Kidney (tissue), 14 donors: ENCODE measurements around the gene EFNA2. TPM values are rescaled to one million over a fixed set of nuclear protein-coding genes. Genes with fewer than 3 reads are reported as not detected.

Experiments used
- DNase-seq, 5 donors: peaks; one replicate each; pipeline ENCODE4 v3.0.0-alpha.2; 2013 to 2020
- FAIRE-seq: peaks from 2 replicates; lab custom pipeline; 2012; peaks lifted over from hg19 to GRCh38; lab: Jason Lieb, UNC
- H3K27ac ChIP-seq, 2 donors: one replicate each; pipeline ENCODE4 v1.7.0; 2013; ENCODE audit warnings: low read depth in 2 of 2, low read length in 2 of 2, inconsistent platforms in 1 of 2
- H3K27me3 ChIP-seq: one replicate; pipeline ENCODE4 v1.7.1; 2013; ENCODE audit warnings: low read length, inconsistent platforms; ENCODE audit not compliant: control insufficient read depth, insufficient read depth
- H3K36me3 ChIP-seq, 3 donors: one replicate each; pipeline versions ENCODE4 v1.7.0 to v1.7.1; 2013; ENCODE audit warnings: low read length in 3 of 3, control low read depth in 1 of 3, inconsistent platforms in 1 of 3; ENCODE audit not compliant: insufficient read depth in 3 of 3, control insufficient read depth in 2 of 3
- H3K4me1 ChIP-seq, 3 donors: one replicate each; pipeline versions ENCODE4 v1.7.0 to v1.7.1; 2013; ENCODE audit warnings: low read length in 3 of 3, inconsistent platforms in 1 of 3, low read depth in 1 of 3; ENCODE audit not compliant: control insufficient read depth in 2 of 3, insufficient read depth in 2 of 3
- H3K4me3 ChIP-seq, 3 donors: one replicate each; pipeline versions ENCODE4 v1.7.0 to v1.8.1; 2013; ENCODE audit warnings: low read length in 3 of 3, control low read depth in 1 of 3, inconsistent platforms in 1 of 3
- H3K9ac ChIP-seq, 3 donors: one replicate each; pipeline versions ENCODE4 v1.7.0 to v1.7.1; 2013; ENCODE audit warnings: low read length in 3 of 3, control low read depth in 1 of 3, inconsistent platforms in 1 of 3
- H3K9me3 ChIP-seq, 3 donors: one replicate each; pipeline versions ENCODE4 v1.7.0 to v1.7.1; 2013; ENCODE audit warnings: low read length in 3 of 3, control low read depth in 1 of 3, inconsistent platforms in 1 of 3; ENCODE audit not compliant: control insufficient read depth in 2 of 3, insufficient read depth in 1 of 3
- intact Hi-C: fragments of 100-400 bp; cut with DNase I; formaldehyde crosslinking; loops from one replicate; pipeline ENCODE4 v1.11.1; 2022
- polyA plus RNA-seq: library from polyadenylated mRNA; stranded (reverse); fragments of 350-450 nt; fragmentation: Illumina TruSeq; extraction: RNeasy Lipid Tissue Mini Kit (QIAGEN cat#74804); gene quantifications from one replicate; pipeline ENCODE4 v1.2.3, GENCODE V29; 2014; ENCODE audit warnings: low read depth, low replicate concordance; ENCODE audit not compliant: insufficient read depth
- total RNA-seq: library from RNA; stranded (reverse); fragmentation: NEBNext Ultra II Directional; extraction: Animal tissue kit (Norgen Biotek cat#: 25700); gene quantifications from one replicate; pipeline ENCODE4 v1.2.1, GENCODE V29; 2021
- TF ChIP-seq, protein P1 (sequence below): IDR thresholded peaks from 3 replicates; pipeline ENCODE4 v1.5.1; 2012; ENCODE audit warnings: mild to moderate bottlenecking, moderate library complexity, borderline replicate concordance; ENCODE audit not compliant: insufficient read depth; ENCODE audit errors: extremely low read depth
- donor health status: control.
- donor health status: control.
- donor health status: control.
- donor health status: control.
- donor health status: control.
- donor health status: DM: yes; HTN: yes; CAD: no.
- donor health status: Normal renal cell carcinoma (clear cell type).

The EFNA2 gene
- total and polyA plus RNA-seq, 2 donors from 2014 or later: not detected

DNA sequence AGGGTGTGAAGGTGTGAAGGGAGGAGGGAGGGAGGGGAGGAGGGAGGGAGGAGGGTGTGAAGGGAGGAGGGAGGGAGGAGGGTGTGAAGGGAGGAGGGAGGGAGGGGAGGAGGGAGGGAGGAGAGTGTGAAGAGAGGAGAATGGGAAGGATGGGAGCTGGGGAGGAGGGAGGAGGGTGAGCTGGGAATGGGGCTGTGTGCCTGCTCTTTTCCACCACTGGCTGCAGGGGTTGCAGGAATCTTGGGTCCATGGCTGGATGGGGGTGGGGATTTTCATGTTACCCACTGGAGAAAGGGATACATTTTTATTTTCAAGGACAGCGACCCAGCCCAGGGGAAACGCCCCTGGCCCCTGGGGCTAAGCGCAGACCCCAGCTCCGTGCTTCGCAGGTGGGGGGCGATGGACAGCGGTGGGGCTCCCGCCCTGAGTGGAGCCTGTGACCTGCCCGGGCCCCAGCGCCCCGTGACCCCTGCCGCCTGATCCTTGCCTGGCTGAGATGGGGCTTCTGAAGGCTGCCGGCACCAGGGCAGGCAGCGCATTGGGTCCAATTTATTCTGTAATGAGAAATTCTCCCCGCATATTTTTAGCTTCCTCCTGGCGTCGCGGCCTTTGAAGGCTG is 3.0 kb upstream of the EFNA2 start:
- DNase-seq (peak in 1 of 5 donors; percentile 62), FAIRE-seq (no peak)
- TF ChIP-seq, protein P1, sequence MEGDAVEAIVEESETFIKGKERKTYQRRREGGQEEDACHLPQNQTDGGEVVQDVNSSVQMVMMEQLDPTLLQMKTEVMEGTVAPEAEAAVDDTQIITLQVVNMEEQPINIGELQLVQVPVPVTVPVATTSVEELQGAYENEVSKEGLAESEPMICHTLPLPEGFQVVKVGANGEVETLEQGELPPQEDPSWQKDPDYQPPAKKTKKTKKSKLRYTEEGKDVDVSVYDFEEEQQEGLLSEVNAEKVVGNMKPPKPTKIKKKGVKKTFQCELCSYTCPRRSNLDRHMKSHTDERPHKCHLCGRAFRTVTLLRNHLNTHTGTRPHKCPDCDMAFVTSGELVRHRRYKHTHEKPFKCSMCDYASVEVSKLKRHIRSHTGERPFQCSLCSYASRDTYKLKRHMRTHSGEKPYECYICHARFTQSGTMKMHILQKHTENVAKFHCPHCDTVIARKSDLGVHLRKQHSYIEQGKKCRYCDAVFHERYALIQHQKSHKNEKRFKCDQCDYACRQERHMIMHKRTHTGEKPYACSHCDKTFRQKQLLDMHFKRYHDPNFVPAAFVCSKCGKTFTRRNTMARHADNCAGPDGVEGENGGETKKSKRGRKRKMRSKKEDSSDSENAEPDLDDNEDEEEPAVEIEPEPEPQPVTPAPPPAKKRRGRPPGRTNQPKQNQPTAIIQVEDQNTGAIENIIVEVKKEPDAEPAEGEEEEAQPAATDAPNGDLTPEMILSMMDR: no peak
- peaks cover 0 to 8% (median 0%) of the 10 kb centered on the region in 3 donors for H3K36me3 ChIP-seq
- H3K27ac ChIP-seq: no peak overlapping the region
- no peaks in the 10 kb centered on the region for H3K9me3 ChIP-seq
- no peaks in the 10 kb centered on the region for H3K4me1 ChIP-seq
- intact Hi-C loops: no loop called here
- H3K27me3 ChIP-seq: no peaks in the 10 kb centered on the region
- H3K9ac ChIP-seq: no peak overlapping the region
- H3K4me3 ChIP-seq: no peak overlapping the region

DNA sequence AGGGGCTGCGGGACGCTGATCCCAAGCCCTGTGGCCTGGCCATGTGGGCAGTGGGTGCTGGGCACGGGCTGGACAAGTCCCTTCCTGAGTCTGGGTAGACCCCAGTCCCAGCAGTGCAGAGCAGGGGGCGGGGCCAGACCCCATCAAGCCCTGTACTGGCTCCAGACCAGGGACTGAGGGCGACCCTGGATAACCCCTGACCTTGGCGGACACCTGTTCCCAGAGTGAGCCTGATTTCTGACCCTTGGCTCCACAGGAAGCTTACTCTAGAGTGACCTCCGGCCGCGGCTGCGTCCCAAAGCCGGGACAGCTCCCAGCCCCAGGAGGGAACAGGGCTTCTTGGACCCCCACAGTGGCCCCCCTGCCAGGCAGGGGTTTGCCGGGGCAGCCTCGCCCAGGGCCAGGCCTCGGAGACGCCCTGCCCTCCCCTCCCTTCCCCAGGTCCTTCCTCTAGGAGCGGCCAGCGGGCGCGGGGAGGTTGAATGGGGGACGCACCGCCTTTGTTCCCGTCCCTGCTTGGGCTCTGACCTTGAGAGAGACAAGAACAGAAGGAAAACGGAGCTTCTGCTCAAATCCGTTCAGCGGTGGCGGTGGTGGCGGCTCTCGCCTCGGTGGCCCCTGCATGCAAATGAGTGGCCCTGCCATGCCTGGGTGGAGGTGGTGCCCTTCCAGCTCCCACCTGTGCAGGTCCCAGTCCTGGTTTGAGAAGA is 2.3 kb upstream of the EFNA2 start:
- H3K9ac ChIP-seq: no peak overlapping the region
- H3K27ac ChIP-seq: no peak overlapping the region
- H3K27me3 ChIP-seq: no peaks in the 10 kb centered on the region

GRCh38 chr19:1283917-1284292 is 1.8 kb upstream of the EFNA2 start:
- intact Hi-C loops: no loop called here
- DNase-seq (peak in 1 of 5 donors; percentile 73), FAIRE-seq (no peak)
- Histone ChIP-seq H3K36me3 (peaks cover 0 to 6% (median 0%) of the 10 kb centered on the region in 3 donors), H3K9ac (no peak overlapping the region), H3K9me3 (no peaks in the 10 kb centered on the region), H3K27ac (no peak overlapping the region), H3K27me3 (no peaks in the 10 kb centered on the region), H3K4me1 (no peaks in the 10 kb centered on the region), H3K4me3 (no peak overlapping the region)
- TF ChIP-seq, protein P1: no peak

More for the DNA sequence above, 2.3 kb upstream of the EFNA2 start:
- DNase-seq (peak in 1 of 5 donors; percentile 71), FAIRE-seq (no peak)
- no peak overlapping the region for H3K4me3 ChIP-seq
- TF ChIP-seq, protein P1: no peak
- no peaks in the 10 kb centered on the region for H3K9me3 ChIP-seq
- intact Hi-C loops: no loop called here
- H3K36me3 ChIP-seq: peaks cover 0 to 8% (median 0%) of the 10 kb centered on the region in 3 donors
- H3K4me1 ChIP-seq: no peaks in the 10 kb centered on the region
